Lower leg skin (tissue), 4 donors: ENCODE data around the gene SLC25A25. TPM values are rescaled to one million over a fixed set of nuclear protein-coding genes. Genes with fewer than 3 reads are reported as not detected.

ENCODE experiments used
- DNase-seq, 2 donors: peaks; one replicate each; pipeline ENCODE4 v3.0.0-alpha.2; 2019; ENCODE audit warnings: low spot score in 2 of 2
- H3K4me3 ChIP-seq: fragments of 200-600 bp; sonication (generic); 2 replicates; pipeline ENCODE4 v1.5.1; 2017; ENCODE audit warnings: mild to moderate bottlenecking, low read depth; ENCODE audit not compliant: poor library complexity, severe bottlenecking
- CTCF ChIP-seq, 3 donors: fragments of 450-650 bp; IDR thresholded peaks; one replicate each; pipeline ENCODE4 v1.5.1; 2016; ENCODE audit warnings: antibody characterized with exemption in 3 of 3, mild to moderate bottlenecking in 3 of 3, moderate library complexity in 2 of 3
- POLR2A ChIP-seq, 2 donors: fragments of 450-650 bp; IDR thresholded peaks; one replicate each; pipeline ENCODE4 v1.6.1; 2016 to 2017; ENCODE audit warnings: antibody characterized with exemption in 2 of 2, mild to moderate bottlenecking in 1 of 2, moderate library complexity in 1 of 2
- WGBS, 2 donors: methylation state at CpG; one replicate each; pipeline ENCODE4 v1.1.5; 2018; 5-methylcytosine and 5-hydroxymethylcytosine counted together
- intact Hi-C: fragments of 100-400 bp; cut with DNase I; formaldehyde crosslinking; loops from one replicate; pipeline ENCODE4 v1.15.0; 2023; ENCODE audit warnings: low total_unique reads
- total RNA-seq, 4 donors: library from RNA; depleted of rRNA; stranded (reverse); fragments of >200 nt; gene quantifications; one replicate each; pipeline ENCODE4 v1.1.0, GENCODE V29; 2016

Gene SLC25A25
- total RNA-seq, 4 donors from 2014 or later: 26.4 to 40.3 (median 32.0) TPM

DNA sequence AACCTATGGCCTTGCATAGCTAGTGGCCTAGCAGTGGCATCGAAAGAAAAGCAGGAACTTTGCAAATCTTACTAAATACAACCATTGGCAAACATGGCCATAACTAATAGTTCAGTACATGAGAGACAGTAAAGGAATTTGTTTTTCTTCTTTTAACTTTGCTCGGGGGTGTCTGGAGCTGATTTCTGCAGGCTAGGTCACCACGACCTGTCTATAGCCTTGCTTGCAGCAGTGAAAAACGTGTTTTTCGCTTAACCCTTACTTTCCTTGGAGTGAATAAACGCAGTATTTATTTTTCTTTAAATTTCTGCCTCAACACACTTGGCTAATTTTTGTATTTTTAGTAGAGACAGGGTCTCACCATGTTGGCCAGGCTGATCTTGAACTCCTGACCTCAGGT is 20.8 kb upstream of the SLC25A25 start:
- 87 to 92% methylated on average over 6 of the region's 6 CpGs for WGBS, 2 donors
- TF ChIP-seq POLR2A (IDR thresholded peaks at IDR 0.05) (no peak), CTCF (IDR thresholded peaks at IDR 0.05) (no peak)
- intact Hi-C loops: no loop called here
- no peak for DNase-seq
- no peak overlapping the region for H3K4me3 ChIP-seq

DNA sequence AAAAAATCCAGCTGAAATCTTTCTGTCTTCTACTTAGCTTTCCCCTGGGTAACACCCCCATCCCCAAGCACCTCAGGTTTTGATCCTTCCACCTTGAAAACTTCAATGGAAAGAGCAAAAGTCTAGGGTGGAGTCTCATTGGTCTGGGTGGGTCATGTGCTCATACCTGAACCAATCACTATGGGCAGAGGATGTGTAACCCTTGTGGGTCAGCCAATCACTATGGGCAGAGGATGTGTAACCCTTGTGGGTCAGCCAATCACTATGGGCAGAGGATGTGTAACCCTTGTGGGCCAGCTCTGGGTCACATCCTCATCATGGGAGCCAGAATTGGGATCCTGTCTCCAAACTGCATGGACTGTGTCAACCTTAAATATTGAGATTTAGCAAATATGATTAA is 19.4 kb upstream of the SLC25A25 start:
- no peak for DNase-seq
- no peak overlapping the region for H3K4me3 ChIP-seq
- intact Hi-C loops: no loop called here
- TF ChIP-seq CTCF (IDR thresholded peaks at IDR 0.05) (no peak), POLR2A (IDR thresholded peaks at IDR 0.05) (no peak)

DNA sequence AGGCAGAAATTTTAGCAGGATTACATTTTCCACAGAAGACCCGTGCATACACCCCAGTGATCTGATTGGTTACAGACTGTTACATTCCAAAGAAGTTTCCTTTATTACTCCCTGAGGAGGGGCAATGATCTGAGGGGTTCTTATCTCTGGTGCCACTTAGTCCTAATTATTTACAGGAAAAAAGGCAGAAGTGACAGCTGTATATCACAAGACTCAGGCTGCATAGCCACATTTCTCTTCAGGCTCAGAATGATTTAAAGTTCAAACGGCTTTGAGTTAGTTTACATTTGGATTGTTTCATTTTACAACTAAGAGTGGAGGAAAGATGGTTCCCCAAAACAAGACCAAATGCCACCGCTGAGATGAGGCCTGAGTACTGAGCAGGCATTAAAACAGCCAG is 18.2 kb upstream of the SLC25A25 start:
- WGBS, 2 donors: 58 to 70% methylated on average over 3 of the region's 3 CpGs
- intact Hi-C loops: no loop called here
- H3K4me3 ChIP-seq: no peak overlapping the region
- DNase-seq: no peak
- TF ChIP-seq POLR2A (IDR thresholded peaks at IDR 0.05) (no peak), CTCF (IDR thresholded peaks at IDR 0.05) (no peak)

- no peak overlapping the region for H3K4me3 ChIP-seq
- WGBS, 2 donors: 59 to 72% methylated on average over 15 of the region's 15 CpGs
- intact Hi-C loops: no loop called here
- TF ChIP-seq POLR2A (IDR thresholded peaks at IDR 0.05) (no peak), CTCF (IDR thresholded peaks at IDR 0.05) (no peak)
- DNase-seq: no peak
Measured at GRCh38 chr9:128051932-128052709, 15.9 kb upstream of the SLC25A25 start.

DNA sequence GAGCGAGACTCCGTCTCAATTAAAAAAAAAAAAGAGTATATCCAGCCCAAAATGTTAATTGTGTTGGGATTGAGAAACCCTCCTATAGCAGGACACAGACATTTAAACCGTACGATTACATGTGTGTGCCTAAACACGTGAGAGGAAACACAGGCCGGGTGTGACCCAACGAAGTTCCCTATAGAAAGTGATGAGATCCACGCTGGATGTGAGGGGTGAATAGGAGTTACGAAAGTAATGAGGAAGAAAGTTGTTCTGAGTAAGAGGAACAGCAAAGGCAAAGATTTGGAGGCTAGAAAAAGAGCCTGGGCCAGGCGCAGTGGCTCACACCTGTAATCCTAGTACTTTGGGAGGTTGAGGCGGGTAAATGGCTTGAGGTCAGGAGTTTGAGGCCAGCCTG is 14.5 kb upstream of the SLC25A25 start:
- no peak for DNase-seq
- WGBS, 2 donors: 91 to 93% methylated on average over 11 of the region's 11 CpGs
- H3K4me3 ChIP-seq: no peak overlapping the region
- intact Hi-C loops: no loop called here
- TF ChIP-seq POLR2A (IDR thresholded peaks at IDR 0.05) (no peak), CTCF (IDR thresholded peaks at IDR 0.05) (no peak)

- TF ChIP-seq POLR2A (IDR thresholded peaks at IDR 0.05) (no peak), CTCF (IDR thresholded peaks at IDR 0.05) (no peak)
Measured at GRCh38 chr9:128054087-128054486, 13.9 kb upstream of the SLC25A25 start.

More at GRCh38 chr9:128054087-128054486, 13.9 kb upstream of the SLC25A25 start:
- DNase-seq: no peak
- intact Hi-C loops: no loop called here
- H3K4me3 ChIP-seq: no peak overlapping the region
- WGBS, 2 donors: 75 to 77% methylated on average over 3 of the region's 3 CpGs
